ENCODE data around the gene AIMP1.

DNA sequence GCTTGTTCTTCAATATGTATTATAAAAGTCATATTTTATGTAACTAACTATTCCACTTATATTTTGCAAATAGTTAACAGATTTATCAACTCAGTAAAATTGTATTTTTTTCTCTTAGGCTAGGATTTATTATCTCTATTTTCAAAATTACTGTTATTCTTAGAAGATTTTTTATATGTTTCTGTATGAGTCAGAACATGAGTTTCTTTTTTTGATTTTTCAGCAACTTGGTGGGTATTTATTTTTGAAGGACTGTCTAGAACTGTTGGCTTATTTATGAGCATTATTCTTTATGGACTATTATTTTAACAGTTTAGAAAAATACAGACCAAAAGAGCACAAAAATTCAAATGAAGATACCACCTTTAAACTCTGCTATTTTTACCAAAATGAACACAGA lies 6.8 kb downstream of the AIMP1 start:
- TF ChIP-seq GATA2 (IDR thresholded peaks at IDR 0.05; ENCODE audit: low read depth, low read length) (no peak), GATA3 (IDR thresholded peaks at IDR 0.05; ENCODE audit: low read depth, low read length) (no peak)

All from SH-SY5Y (cell line).